Pancreas (tissue), 10 donors: ENCODE data around the gene VPS8. TPM values are rescaled to one million over a fixed set of nuclear protein-coding genes. Genes with fewer than 3 reads are reported as not detected.

Experiments
- ATAC-seq, 4 donors: fragments of 200-7000 bp; cut with Tn5 transposase; one replicate each; pipeline versions ENCODE4 v1.8.0 to v1.9.1; 2020; ENCODE audit warnings: mild to moderate bottlenecking in 4 of 4, moderate library complexity in 4 of 4
- DNase-seq, 6 donors: peaks; one replicate each; pipeline ENCODE4 v3.0.0-alpha.2; 2020
- FAIRE-seq: peaks from 2 replicates; lab custom pipeline; 2012; peaks lifted over from hg19 to GRCh38; lab: Jason Lieb, UNC
- H3K27ac ChIP-seq, 4 donors: fragments of 200-600 bp; sonication (generic); 1 replicate in 3 of 4; 2 replicates in 1 of 4; pipeline versions ENCODE4 v1.5.0 to v1.8.0; 2020
- H3K27me3 ChIP-seq, 4 donors: fragments of 200-600 bp; one replicate each; pipeline ENCODE4 v1.8.0; 2021
- H3K36me3 ChIP-seq, 3 donors: fragments of 200-600 bp; sonication (generic) in 1 of 3; one replicate each; pipeline versions ENCODE4 v1.5.0 to v1.8.0; 2020 to 2021
- H3K4me1 ChIP-seq, 3 donors: fragments of 200-600 bp; one replicate each; pipeline ENCODE4 v1.8.0; 2021
- H3K4me3 ChIP-seq, 4 donors: fragments of 200-600 bp; sonication (generic) in 2 of 4; one replicate each; pipeline versions ENCODE4 v1.5.0 to v1.8.0; 2020 to 2021
- H3K9me3 ChIP-seq, 4 donors: fragments of 200-600 bp; one replicate each; pipeline ENCODE4 v1.8.0; 2021
- WGBS, 2 donors: extraction: QIAGEN DNeasy Blood & Tissue Kit; methylation state at CpG; one replicate each; pipeline ENCODE4 v1.1.7; 2013; 5-methylcytosine and 5-hydroxymethylcytosine counted together
- intact Hi-C, 3 donors: fragments of 100-400 bp; cut with DNase I; formaldehyde crosslinking; loops; one replicate each; pipeline versions ENCODE4 v1.11.1 to v1.14.2; 2022
- polyA plus RNA-seq, 2 donors: library from polyadenylated mRNA; stranded (reverse); fragments of 200-250 nt; gene quantifications; one replicate each; pipeline ENCODE4 v1.2.3, GENCODE V29; 2013
- total RNA-seq, 6 donors: library from RNA; stranded (reverse); fragmentation: NEBNext Ultra II Directional in 4 of 6; extraction: Animal tissue kit (Norgen Biotek cat#: 25700) in 4 of 6; gene quantifications; one replicate each; pipeline versions ENCODE4 v1.2.1 to v1.2.4, GENCODE V29; 2021 to 2023
- TF ChIP-seq, protein P1 (sequence below), 4 donors: fragments of 200-600 bp; sonication (generic) in 3 of 4; IDR thresholded peaks; one replicate each; pipeline versions ENCODE4 v1.5.0 to v1.8.0; 2021; ENCODE audit warnings: antibody characterized with exemption in 4 of 4
- donor health status: healthy with polysubstance abuse.
- donor health status: DM: no; HTN: no; CAD: no; lungs with moderate emphysema.
- donor health status: DM: no; HTN: no; CAD: no.
- donor health status: control.
- donor health status: control.
- donor health status: Bipolar disorder and iron deficiency.
- donor health status: DM: yes; HTN: yes; CAD: no.
- donor health status: DM: no; HTN: no; CAD: no.
- donor health status: DM: no; HTN: no; CAD: no.
- donor health status: DM: yes; HTN: yes; CAD: no.

The VPS8 gene
- total and polyA plus RNA-seq, 8 donors, result 7.9 to 37.5 (median 19.2) TPM

DNA sequence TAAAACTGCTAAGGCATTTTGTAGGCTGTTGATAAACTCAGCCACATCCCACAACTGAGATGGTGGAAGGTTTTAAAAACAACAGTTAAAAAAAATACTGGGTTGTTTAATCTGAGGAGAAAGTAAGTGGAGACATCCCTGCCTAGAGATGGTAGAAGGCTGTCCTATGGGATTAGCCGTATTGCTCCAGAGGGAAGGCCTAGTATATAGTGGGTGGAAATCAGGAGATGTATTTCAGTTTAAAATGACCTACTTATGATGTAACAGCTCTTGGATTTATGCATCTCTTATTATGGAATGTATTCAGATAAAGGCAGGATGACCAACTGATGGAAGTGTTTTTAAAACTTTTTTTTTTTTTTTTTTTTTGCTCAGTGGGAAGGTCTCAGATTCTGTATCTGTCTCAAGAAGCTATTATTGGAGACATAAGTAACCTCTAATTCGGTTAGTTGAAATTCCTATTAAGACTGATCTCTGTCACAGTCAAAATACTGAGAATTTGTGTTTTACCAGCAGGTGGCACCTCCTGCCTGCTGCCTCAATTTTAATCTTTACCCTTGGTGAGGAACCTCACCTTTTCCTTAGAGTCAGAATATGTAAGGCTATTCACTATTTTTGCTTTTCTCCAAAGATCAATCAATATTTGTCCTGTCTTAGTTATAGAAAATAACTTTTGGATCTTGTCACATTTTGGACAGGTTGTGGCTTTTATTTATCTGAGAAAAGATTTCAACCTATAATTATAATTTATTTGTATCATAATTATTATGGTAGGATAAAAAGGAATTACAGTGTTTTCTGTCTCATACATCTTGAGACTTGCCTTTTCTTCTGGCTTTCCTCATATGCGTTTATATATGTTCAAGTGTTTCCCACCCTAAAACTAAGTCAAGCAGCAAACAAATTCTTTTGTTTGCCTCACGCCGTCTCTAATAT, 63.0 kb downstream of the VPS8 start:
- Histone ChIP-seq H3K27ac (no peak overlapping the region), H3K9me3 (no peaks in the 10 kb centered on the region), H3K36me3 (peaks cover 0 to 22% (median 0%) of the 10 kb centered on the region in 3 donors), H3K27me3 (no peaks in the 10 kb centered on the region), H3K4me1 (no peaks in the 10 kb centered on the region), H3K4me3 (no peak overlapping the region)
- DNase-seq (peak in 1 of 6 donors; percentile 7), ATAC-seq (peak in 3 of 4 donors; percentile 58 to 74 (median 63)), FAIRE-seq (peak; percentile 20)
- intact Hi-C loops, result no loop called here
- WGBS, 2 donors, result 67 to 68% methylated on average over 5 of the region's 5 CpGs
- TF ChIP-seq, protein P1, sequence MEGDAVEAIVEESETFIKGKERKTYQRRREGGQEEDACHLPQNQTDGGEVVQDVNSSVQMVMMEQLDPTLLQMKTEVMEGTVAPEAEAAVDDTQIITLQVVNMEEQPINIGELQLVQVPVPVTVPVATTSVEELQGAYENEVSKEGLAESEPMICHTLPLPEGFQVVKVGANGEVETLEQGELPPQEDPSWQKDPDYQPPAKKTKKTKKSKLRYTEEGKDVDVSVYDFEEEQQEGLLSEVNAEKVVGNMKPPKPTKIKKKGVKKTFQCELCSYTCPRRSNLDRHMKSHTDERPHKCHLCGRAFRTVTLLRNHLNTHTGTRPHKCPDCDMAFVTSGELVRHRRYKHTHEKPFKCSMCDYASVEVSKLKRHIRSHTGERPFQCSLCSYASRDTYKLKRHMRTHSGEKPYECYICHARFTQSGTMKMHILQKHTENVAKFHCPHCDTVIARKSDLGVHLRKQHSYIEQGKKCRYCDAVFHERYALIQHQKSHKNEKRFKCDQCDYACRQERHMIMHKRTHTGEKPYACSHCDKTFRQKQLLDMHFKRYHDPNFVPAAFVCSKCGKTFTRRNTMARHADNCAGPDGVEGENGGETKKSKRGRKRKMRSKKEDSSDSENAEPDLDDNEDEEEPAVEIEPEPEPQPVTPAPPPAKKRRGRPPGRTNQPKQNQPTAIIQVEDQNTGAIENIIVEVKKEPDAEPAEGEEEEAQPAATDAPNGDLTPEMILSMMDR (IDR thresholded peaks at IDR 0.05), result peak in 2 of 4 donors; percentile 29 to 55

DNA sequence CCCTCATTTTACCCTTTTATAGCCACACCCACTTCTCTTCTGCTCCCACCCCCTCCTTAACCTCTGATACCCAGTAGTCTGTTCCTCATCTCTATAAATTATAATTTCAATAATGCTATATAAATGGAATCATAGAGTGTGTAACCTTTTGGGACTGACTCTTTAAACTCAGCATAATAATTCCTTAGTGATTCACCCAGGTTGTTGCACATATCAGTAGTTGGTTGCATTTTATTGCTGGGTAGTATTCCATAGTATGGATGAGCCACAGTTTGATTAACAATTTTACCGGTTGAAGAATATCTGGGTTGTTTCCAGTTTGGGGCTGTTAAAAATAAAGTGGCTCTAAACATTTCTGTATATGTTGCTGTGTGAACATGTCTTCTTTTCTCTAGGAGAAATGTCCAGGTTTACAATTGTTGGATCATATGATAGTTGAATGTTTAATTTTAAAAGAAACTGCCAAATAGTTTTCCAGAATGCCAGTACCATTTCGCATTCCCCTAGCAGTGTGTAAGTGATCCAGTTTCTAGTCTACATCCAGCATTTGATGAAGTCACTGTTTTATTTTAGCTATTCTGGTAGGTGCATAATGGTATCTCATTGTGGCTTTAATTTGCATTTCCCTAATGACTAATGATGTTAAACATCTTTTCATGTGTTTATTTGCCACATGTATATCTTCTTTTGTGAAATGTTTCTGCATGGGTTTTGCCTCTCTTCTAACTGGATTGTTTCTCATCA, 68.5 kb downstream of the VPS8 start:
- no peak for FAIRE-seq
- WGBS, 2 donors, result 92 to 97% methylated on average over 2 of the region's 2 CpGs
- H3K36me3 ChIP-seq, result peaks cover 0 to 4% (median 0%) of the 10 kb centered on the region in 3 donors

DNA sequence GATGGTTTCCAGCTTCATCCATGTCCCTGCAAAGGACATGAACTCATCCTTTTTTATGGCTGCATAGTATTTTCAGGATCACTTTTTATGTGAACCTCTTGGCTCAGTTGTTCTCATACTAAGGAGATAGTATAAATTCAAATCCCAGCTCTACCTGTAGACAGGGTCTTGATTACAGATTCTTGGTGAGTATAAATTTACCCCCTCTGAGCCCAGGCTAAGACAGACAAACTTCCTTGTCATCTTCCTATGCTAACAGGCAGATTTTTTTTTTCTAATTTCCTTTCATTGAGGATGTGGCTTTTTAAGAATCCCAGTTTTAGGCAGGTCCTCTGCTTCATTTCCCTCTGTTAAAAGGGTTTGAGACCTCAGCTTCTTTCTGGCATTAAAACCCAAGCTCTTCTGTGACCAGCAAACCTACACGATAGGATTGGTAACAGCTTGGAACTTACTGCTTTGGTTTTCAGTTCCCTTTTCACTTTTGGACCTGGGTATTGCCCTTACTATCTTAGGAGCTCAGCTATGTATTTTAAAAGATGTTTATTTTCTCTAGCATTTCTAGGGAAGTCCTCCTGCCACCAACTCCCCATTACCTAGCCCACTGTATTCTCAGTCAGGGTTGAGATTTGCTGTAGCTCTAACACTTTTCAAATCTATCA, 72.5 kb downstream of the VPS8 start:
- H3K4me3 ChIP-seq, result no peak overlapping the region
- no peak for FAIRE-seq

More for the DNA sequence above, 68.5 kb downstream of the VPS8 start:
- H3K4me1 ChIP-seq, result no peaks in the 10 kb centered on the region
- H3K27ac ChIP-seq, result no peak overlapping the region
- no peaks in the 10 kb centered on the region for H3K9me3 ChIP-seq
- no peak for ATAC-seq
- no peak for DNase-seq
- TF ChIP-seq, protein P1 (IDR thresholded peaks at IDR 0.05), result no peak
- intact Hi-C loops, result no loop called here
- no peak overlapping the region for H3K4me3 ChIP-seq
- no peaks in the 10 kb centered on the region for H3K27me3 ChIP-seq

DNA sequence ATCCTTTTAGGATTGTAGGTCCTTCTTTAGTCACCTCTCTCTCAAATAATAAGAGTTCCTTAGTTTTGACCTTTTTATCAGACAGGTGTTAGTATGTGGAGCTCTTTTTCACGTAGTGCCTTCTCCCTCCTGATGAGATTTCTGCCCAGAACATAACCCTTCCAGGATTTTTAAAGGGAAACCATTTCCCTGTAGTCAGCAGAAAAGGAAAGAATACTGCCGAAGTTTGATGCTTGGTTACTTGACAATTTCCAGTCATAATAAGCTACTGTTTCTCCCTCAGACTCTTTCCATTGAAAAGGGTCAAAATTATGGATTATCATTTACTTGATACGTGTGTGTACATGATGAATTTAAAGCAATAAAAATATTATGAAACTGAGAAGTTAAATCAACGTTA, 73.1 kb downstream of the VPS8 start:
- H3K36me3 ChIP-seq, result no peaks in the 10 kb centered on the region
- TF ChIP-seq, protein P1 (IDR thresholded peaks at IDR 0.05), result no peak
- H3K27me3 ChIP-seq, result no peaks in the 10 kb centered on the region
- ATAC-seq (no peak), FAIRE-seq (no peak), DNase-seq (no peak)
- no peak overlapping the region for H3K4me3 ChIP-seq
- intact Hi-C loops, result no loop called here
- H3K4me1 ChIP-seq, result no peaks in the 10 kb centered on the region
- no peaks in the 10 kb centered on the region for H3K9me3 ChIP-seq
- WGBS, 2 donors, result 78 to 80% methylated on average over 4 of the region's 4 CpGs
- no peak overlapping the region for H3K27ac ChIP-seq

More for the DNA sequence above, 72.5 kb downstream of the VPS8 start:
- Histone ChIP-seq H3K27ac (no peak overlapping the region), H3K27me3 (no peaks in the 10 kb centered on the region), H3K36me3 (no peaks in the 10 kb centered on the region), H3K9me3 (no peaks in the 10 kb centered on the region), H3K4me1 (no peaks in the 10 kb centered on the region)
- DNase-seq, result no peak
- 92% methylated on average over 1 of the region's 1 CpG for WGBS, 2 donors
- intact Hi-C loops, result no loop called here
- TF ChIP-seq, protein P1 (IDR thresholded peaks at IDR 0.05), result no peak
- no peak for ATAC-seq
